ENCODE data around the gene TYSND1.

Gene TYSND1

DNA sequence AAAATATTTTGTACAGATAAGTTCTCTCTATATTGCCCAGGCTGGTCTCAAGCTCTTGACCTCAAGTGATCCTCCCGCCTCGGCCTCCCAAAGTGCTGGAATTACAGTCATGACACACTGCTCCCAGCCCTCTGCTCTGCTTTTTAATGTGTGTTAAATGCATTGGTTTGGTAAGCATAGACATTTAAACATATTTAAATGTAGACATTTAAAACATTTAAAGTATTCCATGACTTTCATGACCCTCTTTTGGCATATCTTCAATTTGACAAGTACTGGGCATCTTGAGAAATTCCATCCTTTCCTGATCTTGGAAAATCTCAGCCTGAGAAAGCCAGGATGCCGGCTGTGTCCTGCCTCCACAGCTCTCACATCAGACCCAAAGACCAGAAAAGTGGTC is 29.0 kb upstream of the TYSND1 start:
- TF ChIP-seq, protein P1, sequence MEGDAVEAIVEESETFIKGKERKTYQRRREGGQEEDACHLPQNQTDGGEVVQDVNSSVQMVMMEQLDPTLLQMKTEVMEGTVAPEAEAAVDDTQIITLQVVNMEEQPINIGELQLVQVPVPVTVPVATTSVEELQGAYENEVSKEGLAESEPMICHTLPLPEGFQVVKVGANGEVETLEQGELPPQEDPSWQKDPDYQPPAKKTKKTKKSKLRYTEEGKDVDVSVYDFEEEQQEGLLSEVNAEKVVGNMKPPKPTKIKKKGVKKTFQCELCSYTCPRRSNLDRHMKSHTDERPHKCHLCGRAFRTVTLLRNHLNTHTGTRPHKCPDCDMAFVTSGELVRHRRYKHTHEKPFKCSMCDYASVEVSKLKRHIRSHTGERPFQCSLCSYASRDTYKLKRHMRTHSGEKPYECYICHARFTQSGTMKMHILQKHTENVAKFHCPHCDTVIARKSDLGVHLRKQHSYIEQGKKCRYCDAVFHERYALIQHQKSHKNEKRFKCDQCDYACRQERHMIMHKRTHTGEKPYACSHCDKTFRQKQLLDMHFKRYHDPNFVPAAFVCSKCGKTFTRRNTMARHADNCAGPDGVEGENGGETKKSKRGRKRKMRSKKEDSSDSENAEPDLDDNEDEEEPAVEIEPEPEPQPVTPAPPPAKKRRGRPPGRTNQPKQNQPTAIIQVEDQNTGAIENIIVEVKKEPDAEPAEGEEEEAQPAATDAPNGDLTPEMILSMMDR (IDR thresholded peaks at IDR 0.05) = no peak
- no peak for TF ChIP-seq ZFX (IDR thresholded peaks at IDR 0.05; ENCODE audit: borderline replicate concordance)
- H3K27ac ChIP-seq = no peak overlapping the region

DNA sequence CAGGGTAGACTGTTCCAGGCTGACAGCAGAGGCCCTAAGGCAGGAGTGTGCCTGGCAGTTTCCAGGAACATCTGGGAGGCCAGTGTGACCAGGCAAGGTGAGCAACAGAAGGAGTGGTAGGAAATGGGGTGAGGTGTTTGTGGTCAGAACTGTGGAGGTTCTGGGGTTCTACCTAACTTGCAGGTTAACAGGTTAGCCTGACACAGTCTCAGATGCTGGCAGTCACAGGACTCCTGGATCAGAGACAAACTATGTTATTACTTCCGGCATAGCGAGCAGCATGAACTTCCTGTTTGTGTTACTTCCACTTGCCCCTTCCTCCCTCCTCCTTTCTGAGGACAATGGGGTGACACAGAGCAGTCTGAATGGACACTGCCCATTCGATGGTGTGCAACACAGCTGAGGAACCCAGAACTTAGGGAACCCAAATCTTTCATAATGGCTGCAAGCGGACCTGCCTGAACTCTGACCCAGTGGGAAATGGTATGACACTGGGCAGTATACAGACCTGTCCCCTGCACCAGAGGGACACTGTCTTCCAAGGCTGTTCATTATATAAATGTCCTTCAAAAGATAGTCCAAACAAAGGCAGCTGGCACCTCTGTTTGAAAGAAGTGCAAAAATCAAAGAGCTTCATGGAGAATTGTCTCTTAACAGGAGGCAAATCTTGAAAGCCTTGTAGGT is 27.7 kb upstream of the TYSND1 start:
- peak overlapping the region; percentile 48 for H3K27ac ChIP-seq
- no peak for TF ChIP-seq ZFX (IDR thresholded peaks at IDR 0.05; ENCODE audit: borderline replicate concordance)
- TF ChIP-seq, protein P1 (IDR thresholded peaks at IDR 0.05) = no peak

DNA sequence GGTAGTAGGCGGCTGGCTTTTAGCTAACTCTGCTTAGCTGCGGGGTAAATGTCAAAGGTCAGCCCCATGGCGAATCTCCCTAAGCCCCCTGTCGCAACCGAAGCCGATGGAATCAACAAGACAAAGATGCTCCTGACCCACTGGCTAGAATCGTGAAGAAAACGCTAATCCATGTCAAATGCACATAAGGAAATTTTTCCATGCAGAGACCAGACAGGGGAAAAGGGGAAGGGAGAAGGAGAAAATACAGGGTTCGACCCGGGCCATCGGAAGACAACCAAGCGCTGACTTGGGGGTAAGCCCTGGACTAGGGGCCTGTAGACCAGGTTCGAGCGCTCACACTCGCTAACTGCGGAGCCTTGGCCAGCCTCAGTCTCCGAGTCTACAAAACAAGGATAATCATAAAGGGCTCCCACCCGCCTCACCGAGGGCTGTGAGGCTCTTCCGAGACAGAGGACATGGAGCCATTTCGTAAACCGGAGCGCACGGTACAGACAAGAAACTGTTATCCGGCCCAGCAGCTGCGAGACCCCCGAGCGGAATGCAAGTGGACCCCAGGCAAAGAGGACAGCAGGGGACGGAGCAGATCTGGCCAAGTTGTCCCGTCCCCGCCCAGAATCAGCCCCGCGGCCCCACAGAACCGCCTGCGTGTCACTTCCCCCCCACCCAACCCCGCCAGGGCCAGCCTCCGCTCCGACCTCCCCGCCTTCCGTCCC is 23.3 kb upstream of the TYSND1 start:
- no peak for TF ChIP-seq ZFX (IDR thresholded peaks at IDR 0.05; ENCODE audit: borderline replicate concordance)
- peak overlapping the region; percentile 78 for H3K27ac ChIP-seq

DNA sequence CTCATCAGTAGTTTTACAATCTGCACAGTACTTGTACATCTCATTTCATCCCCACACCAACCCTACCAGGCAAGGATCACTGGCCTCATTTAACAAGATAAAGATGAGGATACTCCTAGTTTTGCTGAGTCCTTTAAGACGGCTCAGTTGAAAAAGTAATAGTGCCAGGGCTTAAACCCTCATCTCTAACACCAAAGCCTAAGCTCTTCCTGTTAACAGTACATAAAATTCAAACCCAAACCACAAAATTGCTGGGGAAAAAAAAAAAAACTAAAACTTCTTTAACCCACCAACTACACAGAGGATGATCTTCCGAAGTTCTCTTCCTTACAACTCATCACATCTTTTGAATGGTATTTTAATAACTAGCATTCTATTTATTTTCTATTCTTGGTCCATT is 22.5 kb upstream of the TYSND1 start:
- no peak overlapping the region for H3K27ac ChIP-seq
- no peak for TF ChIP-seq ZFX (IDR thresholded peaks at IDR 0.05; ENCODE audit: borderline replicate concordance)
- TF ChIP-seq, protein P1 (IDR thresholded peaks at IDR 0.05) = no peak

DNA sequence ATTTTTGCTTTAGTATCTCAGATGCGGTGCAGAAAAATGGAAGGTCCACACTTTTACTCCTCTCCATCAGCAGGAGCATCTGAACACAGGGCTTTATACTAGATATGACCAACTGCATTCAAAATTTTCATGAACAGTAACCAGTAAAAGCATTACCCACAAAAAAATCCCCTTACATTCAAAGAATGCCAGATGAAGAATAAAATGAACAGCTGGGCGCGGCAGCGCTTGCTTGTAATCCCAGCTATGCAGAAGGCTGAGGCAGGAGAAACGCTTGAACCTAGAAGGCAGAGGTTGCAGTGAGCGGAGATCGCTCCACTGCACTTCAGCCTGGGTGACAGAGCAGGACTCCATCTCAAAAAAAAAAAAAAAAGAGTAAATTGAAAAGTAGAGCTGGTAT is 20.7 kb upstream of the TYSND1 start:
- H3K27ac ChIP-seq = no peak overlapping the region
- TF ChIP-seq, protein P1 (IDR thresholded peaks at IDR 0.05) = no peak
- TF ChIP-seq ZFX (IDR thresholded peaks at IDR 0.05; ENCODE audit: borderline replicate concordance) = no peak

DNA sequence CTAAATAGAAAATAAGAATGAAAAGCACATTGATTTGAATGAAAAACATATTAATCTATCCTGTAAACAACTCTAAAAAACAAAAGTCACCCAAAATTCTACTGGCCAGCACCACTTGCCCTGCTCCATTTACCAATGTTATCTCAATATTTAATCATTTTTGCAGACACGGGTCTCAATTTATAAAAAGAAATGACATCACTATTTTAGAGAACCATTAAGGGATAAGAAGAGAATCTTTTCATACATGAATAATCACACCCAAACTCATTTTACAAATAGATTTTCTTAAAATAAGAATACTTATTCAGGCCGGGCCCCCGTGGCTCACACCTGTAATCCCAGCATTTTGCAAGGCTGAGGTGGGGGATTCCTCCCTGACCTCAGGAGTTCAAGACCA is 19.9 kb upstream of the TYSND1 start:
- TF ChIP-seq ZFX (IDR thresholded peaks at IDR 0.05; ENCODE audit: borderline replicate concordance) = no peak
- TF ChIP-seq, protein P1 (IDR thresholded peaks at IDR 0.05) = no peak

DNA sequence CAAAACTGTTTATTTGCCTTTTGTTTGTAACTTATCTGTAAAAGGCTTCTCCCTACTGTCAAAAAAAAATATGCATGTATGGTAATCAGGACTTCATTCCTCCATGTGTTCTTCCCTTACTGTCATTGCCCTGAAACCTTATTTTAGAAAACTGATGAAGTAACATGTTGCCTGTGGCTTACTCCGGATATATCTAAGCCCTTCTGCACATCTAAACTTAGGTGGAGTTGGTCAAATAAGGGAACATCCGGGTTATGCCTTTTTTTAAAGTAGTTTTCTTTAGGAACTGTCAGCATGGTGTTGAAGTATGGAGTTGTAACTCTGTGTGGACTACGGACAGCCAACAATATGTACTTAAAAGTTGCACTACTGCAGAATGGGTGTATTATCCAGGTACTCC is 17.7 kb upstream of the TYSND1 start:
- no peak for TF ChIP-seq ZFX (IDR thresholded peaks at IDR 0.05; ENCODE audit: borderline replicate concordance)
- TF ChIP-seq, protein P1 (IDR thresholded peaks at IDR 0.05) = no peak

More for the DNA sequence above, 19.9 kb upstream of the TYSND1 start:
- no peak overlapping the region for H3K27ac ChIP-seq

More for the DNA sequence above, 17.7 kb upstream of the TYSND1 start:
- H3K27ac ChIP-seq = no peak overlapping the region
